D341Med (cell line): ENCODE measurements around the gene LEF1.

ENCODE experiments used
- DNase-seq: peaks from one replicate; pipeline ENCODE4 v3.0.0; 2012; ENCODE audit warnings: low spot score

LEF1 gene

DNA sequence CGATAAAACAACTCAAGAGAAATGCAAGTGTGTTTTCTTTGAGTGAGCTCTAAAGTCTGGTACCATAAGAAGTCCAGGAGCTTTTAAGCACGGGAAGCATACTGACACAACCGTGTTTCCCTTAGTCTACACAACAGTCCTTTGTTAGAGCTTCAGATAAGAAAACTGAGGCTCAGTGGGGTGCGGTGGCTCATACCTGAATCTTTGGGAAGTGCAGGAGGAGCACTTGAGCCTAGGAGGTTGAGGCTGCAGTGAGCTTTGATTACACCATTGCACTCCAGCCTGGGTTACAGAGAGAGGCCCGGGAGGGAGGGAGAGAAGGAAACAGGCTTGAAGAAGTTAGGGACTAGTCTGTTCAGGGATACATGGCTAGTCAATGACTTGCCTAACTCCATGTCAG is 21.9 kb downstream of the LEF1 start:
- no peak for DNase-seq

DNA sequence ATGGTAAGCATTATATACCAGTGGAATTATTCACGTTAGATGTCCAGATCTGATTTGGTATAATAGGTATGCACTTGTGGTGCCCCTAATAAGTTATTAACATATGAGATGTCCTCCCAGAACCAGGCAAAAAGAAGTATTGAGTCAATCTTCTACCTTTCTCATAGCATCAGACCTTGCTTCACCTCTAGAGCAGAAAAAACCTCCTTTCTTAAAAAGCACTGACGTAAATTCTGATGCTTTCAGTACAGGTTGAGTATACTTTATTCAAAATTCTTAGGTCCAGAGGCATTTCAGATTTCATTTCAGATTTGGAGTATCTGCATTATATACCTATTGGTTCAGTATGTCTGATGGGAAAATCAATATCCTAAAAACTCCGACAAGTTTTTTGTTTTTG is 22.4 kb downstream of the LEF1 start:
- no peak for DNase-seq

DNA sequence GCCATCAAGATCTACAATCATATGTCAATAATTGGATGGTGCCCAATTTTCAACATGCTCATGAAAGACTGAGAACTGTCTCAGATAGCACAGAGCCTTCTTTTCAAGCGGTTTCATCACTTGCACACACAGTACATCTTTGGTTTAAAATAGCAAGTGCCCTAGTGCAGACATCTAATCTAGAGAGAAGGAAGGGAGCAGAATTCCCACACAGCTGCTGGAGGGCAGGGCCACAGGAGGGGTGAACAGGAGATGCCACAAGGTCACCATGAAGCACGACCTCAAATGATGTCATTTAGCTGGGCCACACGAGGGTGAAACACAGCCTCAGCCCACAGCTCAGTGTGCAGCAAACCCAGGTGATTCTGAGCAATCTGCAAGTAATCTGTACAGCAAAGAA is 24.3 kb downstream of the LEF1 start:
- no peak for DNase-seq

DNA sequence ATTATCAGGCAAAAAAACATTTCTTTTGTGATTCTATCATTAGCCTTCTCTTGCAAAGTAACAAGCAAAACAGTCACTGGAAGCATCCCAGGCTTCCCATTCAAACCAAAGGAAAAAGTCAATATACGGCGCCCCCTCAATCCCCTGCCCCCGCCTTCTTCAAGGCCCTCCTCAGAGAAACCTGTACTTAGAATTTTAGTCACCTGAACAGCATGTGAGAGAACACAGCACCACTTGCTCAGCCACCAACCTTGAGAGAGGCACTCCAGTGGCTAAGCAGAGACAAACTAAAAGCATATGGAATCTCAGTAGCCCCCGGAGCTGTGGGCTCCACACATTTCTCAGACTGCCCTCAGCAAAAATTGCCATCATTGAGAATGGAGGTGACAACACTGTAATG is 25.2 kb downstream of the LEF1 start:
- DNase-seq: no peak

DNA sequence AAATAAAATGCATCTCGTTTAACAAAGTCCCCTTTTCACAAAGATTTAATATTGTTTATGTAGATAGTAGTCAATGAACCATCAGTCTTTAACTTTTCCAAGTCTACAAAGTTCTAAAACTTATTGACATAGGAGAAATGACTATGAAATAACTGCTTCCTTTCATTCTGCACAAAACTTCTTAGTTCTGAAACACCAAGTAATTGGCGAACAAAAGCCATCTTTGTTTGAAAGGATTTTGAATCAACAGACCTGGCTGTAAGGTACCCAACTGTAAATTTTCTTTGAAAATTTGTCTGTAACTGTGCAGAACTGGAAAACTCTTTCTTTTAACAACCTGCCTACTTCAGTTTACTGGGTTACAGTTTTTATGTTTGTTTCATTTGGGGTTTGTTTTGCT is 25.9 kb downstream of the LEF1 start:
- no peak for DNase-seq

DNA sequence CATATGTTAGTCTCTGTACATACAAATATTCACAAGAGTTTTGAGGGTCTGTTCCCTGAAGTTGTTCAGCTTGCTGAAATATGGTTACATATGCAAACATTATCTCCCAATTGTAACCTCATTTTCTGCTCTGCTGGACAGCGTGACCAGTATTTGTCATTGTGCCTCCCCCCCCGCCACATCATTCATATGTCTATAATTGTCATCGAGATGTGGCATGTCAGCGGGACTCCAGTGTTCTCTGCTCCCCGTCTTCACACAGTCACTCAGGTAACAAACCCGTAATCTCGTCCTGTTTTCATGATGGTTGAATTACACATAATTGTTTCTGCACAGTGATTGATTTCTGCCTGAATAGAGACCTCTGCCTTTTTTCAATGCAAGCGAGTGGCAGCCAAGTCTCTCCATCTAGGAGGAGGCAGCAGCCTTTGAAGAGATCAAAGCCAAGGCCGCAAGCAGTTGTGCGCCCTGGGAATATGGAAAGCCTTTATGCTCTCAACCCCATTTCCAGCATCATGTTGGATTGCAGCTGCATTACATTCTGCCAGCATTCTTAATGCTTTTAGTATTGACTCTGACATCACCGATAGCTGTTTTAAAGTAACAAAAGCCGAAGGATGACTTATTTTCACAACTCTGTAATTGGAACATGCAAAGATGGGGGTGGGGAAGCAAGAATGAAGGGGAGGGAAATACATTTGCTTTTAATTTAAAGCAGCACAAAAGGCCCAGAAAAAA is 27.4 kb downstream of the LEF1 start:
- DNase-seq: no peak

DNA sequence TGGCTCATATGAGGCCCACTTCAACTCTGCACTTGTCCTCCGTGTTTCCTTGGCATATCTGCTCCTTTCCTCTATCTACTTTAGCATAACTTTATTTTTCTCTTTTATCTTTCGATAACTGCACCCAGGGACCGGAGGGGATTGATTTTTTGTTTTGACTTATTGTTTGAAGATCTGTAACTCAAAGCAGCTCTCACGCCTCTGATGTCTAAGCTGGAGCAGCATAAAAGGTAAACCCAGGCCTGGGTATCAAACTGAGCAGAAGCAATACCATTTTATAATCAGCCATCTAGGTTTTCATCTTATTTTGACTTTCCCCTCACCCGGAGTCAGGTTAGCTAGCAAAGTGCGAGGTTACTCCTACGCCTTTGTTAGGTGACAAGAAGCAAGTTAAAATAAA is 28.4 kb downstream of the LEF1 start:
- DNase-seq: no peak

DNA sequence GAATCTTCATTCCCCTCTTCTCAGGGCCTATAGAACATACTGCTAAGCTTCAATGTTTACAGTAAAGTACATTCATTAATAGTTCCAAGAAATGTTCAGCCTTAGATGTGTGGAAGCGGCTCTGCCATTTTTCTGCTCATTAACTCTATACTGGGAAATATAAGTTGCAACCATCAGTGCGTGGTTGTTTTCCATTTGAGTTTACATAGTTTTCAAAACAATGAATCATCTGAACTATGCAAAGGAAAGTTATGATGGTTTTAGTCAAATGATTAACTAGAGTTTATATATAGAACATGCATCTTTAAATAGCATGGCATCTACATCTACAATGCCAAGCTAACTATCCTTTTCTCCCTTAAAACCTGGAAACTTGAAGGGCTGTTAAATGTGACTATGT is 29.6 kb downstream of the LEF1 start:
- DNase-seq: no peak

DNA sequence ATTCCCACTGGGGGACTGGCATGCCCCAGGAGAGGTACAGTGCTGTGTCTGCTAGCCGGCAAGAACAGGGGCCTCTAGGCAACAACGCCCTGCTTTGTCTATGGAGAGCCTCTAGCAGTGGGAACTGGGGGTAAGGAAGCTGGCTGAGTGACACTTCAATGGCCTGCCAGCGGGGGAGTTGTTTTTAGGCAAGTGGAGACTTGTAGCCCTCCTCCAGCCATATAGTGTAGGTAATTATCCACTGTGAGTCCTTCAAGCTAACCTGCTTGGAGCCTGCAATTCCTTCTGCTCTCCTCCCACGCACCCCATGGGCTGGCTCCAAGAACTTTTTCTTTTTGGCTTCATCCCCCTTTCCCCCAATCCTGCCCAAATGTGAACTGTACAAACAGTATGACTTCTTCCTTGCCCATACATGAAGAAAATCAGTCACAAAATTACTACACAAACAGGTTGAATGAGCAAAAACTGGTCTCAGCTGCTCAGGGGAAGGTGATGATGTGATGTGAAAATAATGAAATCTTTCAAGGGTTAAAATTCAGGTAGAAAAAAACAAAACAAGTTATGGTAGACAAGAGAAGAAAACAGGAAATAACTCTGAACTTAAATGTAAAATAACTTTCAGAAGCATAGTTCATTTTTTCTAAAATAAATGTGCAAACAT is 33.1 kb downstream of the LEF1 start:
- no peak for DNase-seq

DNA sequence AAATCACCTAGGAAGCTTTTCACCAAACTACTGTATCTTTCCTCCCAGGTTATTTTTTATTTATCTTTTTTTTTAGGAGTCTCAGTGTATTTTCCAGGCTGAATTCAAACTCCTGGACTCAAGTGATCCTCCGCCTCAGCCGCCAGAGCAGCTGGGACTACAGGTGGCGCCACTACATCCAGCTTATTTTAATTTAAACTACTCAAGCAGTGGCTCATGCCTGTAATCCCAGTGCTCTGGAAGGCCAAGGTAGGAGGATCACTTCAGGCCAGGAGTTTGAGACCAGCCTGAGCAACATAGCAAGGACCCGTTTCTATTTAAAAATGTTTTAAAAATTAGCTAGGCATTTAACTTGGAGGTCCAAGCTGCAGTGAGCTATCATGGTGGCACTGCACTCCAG is 37.8 kb downstream of the LEF1 start:
- no peak for DNase-seq

DNA sequence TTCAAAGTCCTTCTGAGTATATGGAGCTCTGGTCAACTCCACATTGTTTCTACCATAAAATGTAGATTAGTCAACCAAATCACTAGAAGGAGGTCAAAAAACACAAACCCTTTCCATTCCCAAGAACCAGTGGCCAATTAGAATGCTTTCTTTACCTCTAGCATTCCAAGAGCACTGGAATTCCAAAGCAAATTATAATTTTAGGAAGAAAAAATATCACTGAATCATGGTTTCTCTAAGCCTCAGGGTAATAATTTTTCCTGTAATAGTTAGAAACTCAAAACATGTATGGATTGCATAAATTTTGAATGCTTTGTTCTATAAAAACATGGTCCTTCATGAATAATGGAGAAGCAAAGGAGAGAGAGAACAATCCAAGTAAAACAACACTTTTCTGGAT is 39.5 kb downstream of the LEF1 start:
- DNase-seq: no peak

DNA sequence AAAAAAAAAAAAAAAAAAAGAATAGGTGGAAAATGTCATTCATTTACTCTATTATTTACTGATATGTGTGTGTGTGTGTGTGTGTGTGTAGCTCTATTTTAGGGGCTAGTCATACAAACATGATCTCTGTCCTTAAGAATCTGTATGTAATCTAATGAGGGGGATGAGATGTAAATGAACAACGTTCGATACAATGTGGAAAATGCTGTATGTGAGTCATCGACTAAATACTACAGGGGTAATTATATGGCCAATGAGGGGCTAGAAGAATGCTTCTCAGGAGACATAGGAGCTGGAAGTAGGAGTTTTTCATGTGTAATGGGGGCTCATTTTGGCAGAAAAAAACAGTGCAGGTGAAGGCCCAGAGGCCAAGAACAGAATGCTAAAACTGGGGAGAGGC is 41.9 kb downstream of the LEF1 start:
- DNase-seq: no peak

DNA sequence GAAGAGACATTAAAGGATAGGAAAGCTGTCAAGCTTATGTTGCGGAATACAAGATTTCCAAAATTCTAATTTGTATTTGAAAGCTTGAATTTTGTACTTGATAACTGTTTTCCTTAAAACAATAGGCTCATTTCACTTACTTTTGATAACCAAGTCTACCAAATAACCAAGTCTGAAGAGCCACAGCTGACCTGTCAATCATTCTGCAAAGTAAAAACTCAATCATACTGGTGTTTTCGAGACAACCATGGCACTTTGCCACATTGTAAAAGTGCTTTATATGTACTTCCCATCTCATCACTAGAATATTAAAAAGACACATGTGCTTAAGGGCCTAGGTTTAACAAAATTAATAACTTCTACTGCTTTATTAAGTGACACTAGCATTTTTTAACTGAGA is 47.9 kb downstream of the LEF1 start:
- no peak for DNase-seq

DNA sequence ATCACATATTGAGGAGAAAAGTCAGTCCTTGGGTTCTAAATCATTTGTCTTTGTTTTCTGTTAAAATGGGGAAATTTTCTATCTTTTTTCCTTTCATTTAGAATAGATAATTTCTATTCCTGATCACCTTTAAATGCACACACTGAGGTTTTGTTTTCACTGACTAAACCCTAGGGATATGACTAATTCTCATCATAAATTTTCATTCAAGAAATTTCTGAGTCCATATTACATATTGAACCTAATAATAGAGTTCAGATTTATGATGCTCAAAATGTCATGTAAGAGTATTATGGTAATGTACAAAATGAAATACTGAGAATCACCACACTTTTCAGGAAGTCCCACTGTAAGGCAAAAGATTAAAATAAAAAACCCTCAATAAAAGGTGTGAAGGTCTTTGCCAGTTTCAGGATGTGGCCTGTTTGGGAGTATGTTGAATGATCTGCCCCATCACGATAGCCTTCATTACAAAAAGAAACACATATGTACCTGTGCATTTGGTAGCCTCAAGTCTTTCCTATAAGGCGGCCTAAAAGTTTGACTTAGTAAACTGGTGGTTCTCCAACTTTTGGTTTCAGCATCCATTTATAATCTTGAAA is 49.4 kb downstream of the LEF1 start:
- DNase-seq: no peak

DNA sequence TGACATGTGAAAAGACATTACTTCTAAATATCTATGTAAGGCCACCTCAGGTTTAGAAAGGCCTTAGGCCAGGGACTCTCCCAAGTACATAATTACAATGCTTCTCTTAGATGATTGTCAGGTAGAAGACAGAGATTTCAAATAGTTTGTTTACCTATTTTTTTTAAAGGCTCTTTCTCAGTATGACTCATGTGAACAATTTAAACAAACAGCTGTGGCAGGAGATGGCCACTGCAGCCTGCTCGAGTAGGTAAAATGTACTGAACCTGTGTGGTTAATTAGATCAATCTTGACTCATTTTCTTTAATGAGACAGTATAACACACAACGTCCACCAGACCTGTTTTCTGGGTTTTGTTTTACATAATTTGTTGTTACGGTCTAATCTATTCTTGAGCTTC is 50.2 kb downstream of the LEF1 start:
- no peak for DNase-seq

DNA sequence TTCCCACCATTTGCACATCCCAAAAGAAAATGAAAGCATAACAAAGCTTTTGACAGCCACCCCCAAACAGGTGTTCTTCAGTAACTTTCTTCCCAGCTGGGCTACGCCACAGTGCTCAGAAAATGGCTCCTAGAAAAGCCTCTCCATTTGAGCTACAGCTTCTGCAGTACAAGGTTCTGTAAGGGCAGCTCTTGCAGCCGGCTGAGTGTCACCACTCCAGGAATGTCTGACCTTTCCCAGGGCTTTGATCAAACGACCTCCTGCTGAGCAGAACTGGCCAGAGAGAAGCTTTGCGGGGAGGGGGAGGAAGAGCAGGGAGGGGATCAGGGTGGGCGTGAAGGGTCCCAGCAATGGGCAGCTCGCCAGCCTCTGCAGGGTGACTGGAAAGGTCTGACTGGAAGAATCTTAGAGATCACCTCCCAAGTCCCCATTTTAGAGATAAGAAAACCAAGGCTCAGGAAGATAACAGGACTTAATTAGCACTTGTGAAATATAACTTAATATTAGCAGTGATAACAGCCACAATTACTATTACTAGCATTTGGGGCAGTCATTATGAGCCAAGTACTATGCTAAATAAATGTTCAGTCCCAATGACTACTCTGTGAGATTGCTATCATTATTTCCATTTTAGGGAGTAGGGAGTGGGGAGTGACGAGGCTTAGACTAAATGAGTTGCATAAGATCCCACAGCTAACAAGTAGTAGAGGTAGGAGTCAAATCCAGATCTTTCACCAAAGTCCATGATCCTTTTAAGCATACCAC is 51.1 kb downstream of the LEF1 start:
- no peak for DNase-seq

DNA sequence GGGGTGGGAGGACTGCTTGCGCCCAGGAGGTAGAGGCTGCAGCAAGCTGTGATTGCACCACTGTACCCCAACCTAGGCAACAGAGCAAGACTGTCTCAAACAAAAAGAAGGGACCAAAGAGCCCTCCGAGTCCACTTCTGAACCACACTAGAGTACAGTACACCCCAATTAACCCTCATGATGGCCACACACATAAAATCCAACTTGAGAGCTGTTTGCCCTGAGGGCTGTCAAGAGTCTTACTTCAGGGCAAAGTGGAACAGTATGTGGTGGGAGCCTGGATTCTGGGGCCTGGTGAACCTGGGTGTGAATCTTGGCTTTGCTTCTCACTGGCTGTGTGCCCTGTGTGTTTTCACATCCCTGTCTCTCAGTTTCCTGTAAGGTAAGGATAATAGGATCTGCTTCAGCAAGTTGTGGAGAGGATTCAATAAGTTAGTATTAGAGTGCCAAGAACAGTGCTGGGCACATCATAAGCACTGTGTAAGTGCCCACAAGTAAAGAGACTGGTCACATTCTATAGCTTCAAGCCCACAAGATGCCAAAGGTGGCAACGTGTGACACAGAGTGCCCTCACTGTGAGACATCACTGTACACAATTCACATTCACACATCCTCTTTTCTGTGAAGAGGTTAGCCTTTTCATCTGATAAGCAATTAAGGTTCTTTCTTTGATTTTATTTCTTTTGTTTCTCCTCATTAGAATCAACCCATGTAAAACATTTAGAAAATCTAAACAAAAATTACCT is 52.1 kb downstream of the LEF1 start:
- no peak for DNase-seq

DNA sequence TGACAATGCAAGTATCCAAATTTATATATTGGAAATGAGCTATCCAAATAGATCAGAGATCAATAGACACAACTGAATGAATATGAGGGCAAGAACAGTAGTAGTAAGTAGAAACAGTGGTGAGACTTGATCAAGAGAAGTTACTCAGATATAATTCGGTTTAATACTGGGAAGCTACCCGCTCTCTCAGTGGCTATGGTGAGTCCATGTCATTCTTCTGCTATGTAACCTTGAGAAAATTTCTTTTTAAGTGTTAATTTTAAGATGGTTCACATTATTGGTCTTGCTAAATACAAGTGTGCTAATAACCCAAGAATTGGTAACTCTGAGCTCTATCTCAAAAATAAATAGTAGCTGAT is 53.6 kb downstream of the LEF1 start:
- DNase-seq: no peak

DNA sequence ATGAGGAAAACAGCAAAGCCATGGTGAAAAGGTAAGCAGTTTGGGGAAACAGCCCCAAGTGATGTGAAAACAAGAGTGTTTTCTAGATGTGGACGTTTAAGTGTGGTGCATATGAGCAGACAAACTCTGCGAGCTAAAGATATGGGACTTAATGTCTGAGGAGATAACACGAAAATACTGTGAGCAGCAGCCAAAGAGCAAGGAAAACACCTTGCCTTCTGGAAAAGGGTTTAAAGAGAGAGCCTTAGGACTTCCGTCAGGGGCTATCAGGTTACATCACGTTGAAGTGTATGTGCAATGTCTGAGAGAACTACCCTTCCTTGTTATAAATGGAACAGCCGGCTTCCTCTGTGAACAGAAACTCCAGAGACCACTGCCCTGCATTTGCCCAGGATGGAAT is 54.2 kb downstream of the LEF1 start:
- DNase-seq: no peak

DNA sequence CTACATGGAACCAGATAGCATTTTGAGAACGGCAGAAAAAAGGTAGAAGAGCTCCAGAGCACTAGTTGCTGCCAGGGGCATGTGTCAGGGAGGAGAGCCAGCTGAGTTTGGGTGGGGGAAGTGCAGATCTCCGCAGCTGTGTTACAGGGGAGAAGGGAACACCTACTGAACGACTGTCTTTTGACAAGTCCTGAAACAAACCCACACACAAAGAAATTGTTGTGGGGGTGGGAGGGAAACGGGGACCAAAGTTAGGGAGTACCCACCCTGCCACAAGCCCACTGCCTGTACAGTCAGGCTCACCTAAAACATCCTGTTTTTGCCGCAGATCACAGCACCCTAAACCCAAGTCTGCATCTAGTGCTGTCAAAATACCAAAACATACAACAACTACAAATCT is 55.5 kb downstream of the LEF1 start:
- no peak for DNase-seq

DNA sequence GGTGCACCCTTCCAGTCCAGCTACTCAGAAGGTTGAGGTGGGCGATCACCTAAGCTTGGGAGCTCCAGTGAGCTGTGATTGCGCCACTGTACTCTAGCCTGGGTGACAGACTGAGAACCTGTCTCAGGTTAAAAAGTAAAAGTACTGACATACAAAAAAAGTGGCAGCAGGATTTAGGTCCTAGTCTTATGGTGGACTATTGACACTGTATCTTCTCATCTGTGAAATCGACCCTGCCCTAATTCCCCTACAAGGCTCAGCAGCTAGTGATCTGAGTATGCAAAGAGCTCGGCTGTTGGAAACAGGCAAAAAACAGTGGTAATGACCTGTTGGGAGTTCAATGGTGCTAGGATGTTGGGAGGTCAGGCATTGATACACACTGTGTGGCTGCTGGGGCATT is 57.0 kb downstream of the LEF1 start:
- DNase-seq: no peak

DNA sequence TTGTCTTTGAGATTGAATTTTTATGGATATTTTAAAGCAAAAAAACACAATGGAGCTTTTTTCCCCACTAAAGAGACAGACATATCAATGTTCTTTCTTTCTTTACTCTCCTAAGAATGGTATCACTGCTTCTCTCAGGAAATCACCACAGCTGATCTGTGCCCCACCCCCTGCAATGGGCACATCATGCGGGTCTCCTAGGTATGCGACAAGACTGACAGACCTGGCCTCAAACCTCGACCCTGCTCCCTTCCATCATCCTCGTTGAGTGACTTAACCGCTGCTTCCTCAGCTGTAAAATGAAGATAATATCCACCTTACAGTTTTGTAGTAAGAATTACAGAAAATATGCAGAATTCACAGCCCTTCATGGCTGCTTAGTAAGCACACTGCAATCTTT is 58.3 kb downstream of the LEF1 start:
- DNase-seq: no peak
